GM21526 (cell line): ENCODE data around the gene NANP.

Experiments used
- ATAC-seq: cut with Tn5 transposase; IDR thresholded peaks from one replicate; pipeline ENCODE4 v1.9.1; 2021; ENCODE audit warnings: moderate library complexity; ENCODE audit not compliant: unreplicated experiment, low FRiP score

NANP gene

GRCh38 chr20:25573288-25574251 is 50.2 kb downstream of the NANP start:
- ATAC-seq: no peak

- ATAC-seq: no peak
Observed at GRCh38 chr20:25571817-25572216, 52.0 kb downstream of the NANP start.

GRCh38 chr20:25571240-25571639 is 52.6 kb downstream of the NANP start:
- no peak for ATAC-seq

DNA sequence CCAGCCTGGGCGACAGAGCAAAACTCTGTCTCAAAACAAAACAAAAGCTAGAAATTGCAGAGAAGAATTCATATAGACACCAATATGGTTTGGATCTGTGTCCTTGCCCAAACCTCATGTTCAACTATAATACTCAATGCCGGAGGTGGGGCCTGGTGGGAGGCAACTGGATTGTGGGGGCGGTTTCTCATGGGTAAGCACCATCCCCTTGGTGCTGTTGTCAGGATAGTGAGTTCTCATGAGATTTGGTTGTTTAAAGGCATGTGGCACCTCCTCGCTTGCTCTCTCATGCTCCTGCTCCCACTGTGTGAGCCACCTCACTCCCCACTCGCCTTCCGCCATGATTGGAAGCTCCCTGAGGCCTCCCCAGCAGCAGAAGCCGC is 53.7 kb downstream of the NANP start:
- ATAC-seq: no peak

DNA sequence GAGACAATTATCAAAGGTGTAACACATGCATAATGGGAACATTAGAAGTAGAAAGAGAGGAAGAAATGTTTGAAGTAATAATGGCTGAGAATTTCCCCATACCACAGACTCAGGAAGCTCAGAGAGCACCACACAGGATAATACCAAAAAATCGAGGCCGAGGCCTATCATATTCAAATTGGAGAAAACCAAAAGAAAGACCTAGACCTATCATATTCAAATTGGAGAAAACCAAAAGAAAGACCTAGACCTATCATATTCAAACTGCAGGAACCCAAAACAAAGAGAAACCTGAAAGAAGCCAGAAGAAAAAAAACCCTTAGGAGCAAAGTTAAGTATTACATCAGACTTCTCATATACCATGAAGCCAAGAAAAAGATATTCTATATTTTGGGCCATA is 56.5 kb downstream of the NANP start:
- ATAC-seq: no peak

- no peak for ATAC-seq
Observed at GRCh38 chr20:25566821-25567220, 57.0 kb downstream of the NANP start.

DNA sequence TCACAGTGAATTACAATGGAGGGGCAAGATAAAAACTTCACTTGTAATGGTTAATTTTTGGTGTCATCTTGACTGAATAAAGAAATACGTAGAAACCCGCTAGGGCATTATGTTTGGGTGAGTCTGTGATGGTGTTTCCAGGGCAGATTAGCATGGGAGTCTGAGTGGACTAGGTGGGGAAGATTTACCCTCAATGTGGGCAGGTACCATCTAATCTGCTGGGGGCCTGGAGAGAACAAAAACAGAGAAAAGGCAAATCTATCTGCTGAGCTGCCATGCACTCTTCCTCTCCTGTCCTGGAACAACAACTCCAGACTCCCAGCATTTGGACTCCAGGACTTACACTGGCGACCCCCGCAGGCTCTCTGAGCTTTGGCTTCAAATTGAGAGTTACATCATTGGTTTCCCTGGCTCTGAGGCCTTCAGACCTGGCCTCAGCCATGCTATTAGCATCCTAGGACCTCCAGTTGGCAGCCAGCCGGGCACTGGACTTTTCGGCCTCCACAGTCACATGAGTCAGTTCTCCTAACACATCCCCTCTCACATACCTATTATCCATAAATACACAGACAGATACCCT is 58.1 kb downstream of the NANP start:
- no peak for ATAC-seq

DNA sequence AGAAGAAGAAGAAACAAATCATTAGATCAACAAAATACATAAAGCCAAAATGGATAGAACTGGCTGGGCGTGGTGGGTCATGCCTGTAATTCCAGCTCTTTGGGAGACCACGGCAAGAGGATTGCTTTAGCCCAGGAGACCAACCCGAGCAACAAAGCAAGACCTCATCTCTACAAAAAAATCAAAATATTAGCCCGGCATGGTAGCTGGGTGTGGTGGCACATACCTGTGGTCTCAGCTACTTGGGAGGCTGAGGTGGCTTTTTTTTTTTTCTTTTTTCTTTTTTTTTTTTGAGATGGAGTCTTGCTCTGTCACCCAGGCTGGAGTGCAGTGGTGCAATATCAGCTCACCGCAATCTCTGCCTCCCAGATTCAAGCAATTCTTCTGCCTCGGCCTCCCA is 59.9 kb downstream of the NANP start:
- ATAC-seq: no peak

DNA sequence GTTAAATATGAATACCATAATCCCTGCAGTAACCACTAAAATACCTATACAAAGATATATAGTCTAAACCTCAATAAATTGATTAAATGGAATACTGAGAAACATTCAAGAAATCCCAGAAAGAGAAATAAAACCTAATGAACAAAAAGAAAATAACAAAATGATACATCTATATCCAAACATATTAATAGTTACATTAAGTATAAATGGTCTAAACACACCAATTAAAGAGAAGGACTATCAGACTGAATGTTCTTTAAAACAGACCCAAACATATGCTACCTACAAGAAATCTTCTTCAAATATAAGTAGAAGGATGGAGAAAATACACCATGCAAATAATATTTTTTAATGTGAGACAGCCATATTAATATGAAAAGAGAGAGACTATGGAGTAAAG is 60.5 kb downstream of the NANP start:
- no peak for ATAC-seq
